GM18868 (cell line): ENCODE measurements around the gene OR13H1.
"Not testable (repeated sequence)": the region's sequence is repeated elsewhere in the genome, so short reads cannot be mapped to it uniquely, and the experiment has no call there.

Source experiments
- ATAC-seq: cut with Tn5 transposase; IDR thresholded peaks from one replicate; pipeline ENCODE4 v1.9.1; 2021; ENCODE audit warnings: mild to moderate bottlenecking, moderate library complexity; ENCODE audit not compliant: unreplicated experiment

Gene OR13H1

GRCh38 chrX:131543774-131544173, at the start of gene OR13H1:
OR13H1 (plus strand) TSS chrX:131544074; CDS start chrX:131544074, 0 bp downstream.
- ATAC-seq, result no peak

GRCh38 chrX:131501556-131501955, 42.3 kb upstream of the OR13H1 start:
- ATAC-seq, result not testable (repeated sequence)

GRCh38 chrX:131513159-131513914, 30.5 kb upstream of the OR13H1 start:
- ATAC-seq, result no peak

GRCh38 chrX:131521824-131522223, 22.1 kb upstream of the OR13H1 start:
- no peak for ATAC-seq

- no peak for ATAC-seq
Measured at GRCh38 chrX:131544218-131544617, 344 bp downstream of the OR13H1 start.

GRCh38 chrX:131549011-131549410, 5.1 kb downstream of the OR13H1 start:
- no peak for ATAC-seq

GRCh38 chrX:131552453-131552852, 8.6 kb downstream of the OR13H1 start:
- ATAC-seq, result not testable (repeated sequence)

GRCh38 chrX:131558562-131558961, 14.7 kb downstream of the OR13H1 start:
- no peak for ATAC-seq

- ATAC-seq, result no peak
Measured at GRCh38 chrX:131564553-131565229, 20.8 kb downstream of the OR13H1 start.

GRCh38 chrX:131565909-131566308, 22.0 kb downstream of the OR13H1 start:
- no peak for ATAC-seq

GRCh38 chrX:131571348-131571747, 27.5 kb downstream of the OR13H1 start:
- no peak for ATAC-seq

- no peak for ATAC-seq
Measured at GRCh38 chrX:131572372-131573014, 28.6 kb downstream of the OR13H1 start.

- no peak for ATAC-seq
Measured at GRCh38 chrX:131577413-131577812, 33.5 kb downstream of the OR13H1 start.

GRCh38 chrX:131577999-131578734, 34.3 kb downstream of the OR13H1 start:
- no peak for ATAC-seq

GRCh38 chrX:131578735-131579367, 35.0 kb downstream of the OR13H1 start:
- not testable (repeated sequence) for ATAC-seq

- no peak for ATAC-seq
Measured at GRCh38 chrX:131588995-131589394, 45.1 kb downstream of the OR13H1 start.
